OCI-LY1 (cell line): ENCODE data around the gene MKRN2.
"Not testable (repeated sequence)": the region's sequence is repeated elsewhere in the genome, so short reads cannot be mapped to it uniquely, and the experiment has no call there.

Experiments
- H2AFZ ChIP-seq: fragments of 200-600 bp; sonication (generic), shearing (Covaris generic); 2 replicates; pipeline ENCODE4 v1.6.0; 2014; ENCODE audit warnings: antibody characterized with exemption, mild to moderate bottlenecking, low read length
- H3F3A ChIP-seq: fragments of 200-600 bp; sonication (generic), shearing (Covaris generic); 2 replicates; pipeline ENCODE4 v1.6.0; 2014; ENCODE audit warnings: mild to moderate bottlenecking, antibody characterized with exemption, low read length, moderate library complexity; ENCODE audit not compliant: insufficient read depth
- H3K27ac ChIP-seq: fragments of 200-600 bp; sonication (generic); 2 replicates; pipeline ENCODE4 v1.5.1; 2014; ENCODE audit warnings: low read length, mixed run types, mild to moderate bottlenecking, low read depth; ENCODE audit not compliant: poor library complexity, severe bottlenecking
- H3K27me3 ChIP-seq: fragments of 200-600 bp; sonication (generic); 2 replicates; pipeline ENCODE4 v1.6.0; 2014; ENCODE audit warnings: antibody characterized with exemption, mild to moderate bottlenecking, low read length, moderate library complexity; ENCODE audit not compliant: insufficient read depth
- H3K36me3 ChIP-seq: fragments of 200-600 bp; sonication (generic); 2 replicates; pipeline ENCODE4 v1.6.1; 2014; ENCODE audit warnings: mild to moderate bottlenecking, antibody characterized with exemption, low read length, moderate library complexity, mixed read lengths; ENCODE audit not compliant: insufficient read depth
- H3K4me1 ChIP-seq: fragments of 200-600 bp; sonication (generic); 2 replicates; pipeline ENCODE4 v1.5.1; 2014; ENCODE audit warnings: mild to moderate bottlenecking, low read length, moderate library complexity; ENCODE audit not compliant: insufficient read depth, severe bottlenecking
- H3K4me2 ChIP-seq: fragments of 200-600 bp; sonication (generic), shearing (Covaris generic); 2 replicates; pipeline ENCODE4 v1.6.1; 2014; ENCODE audit warnings: low read length
- H3K4me3 ChIP-seq: fragments of 200-600 bp; sonication (generic); 2 replicates; pipeline ENCODE4 v1.5.1; 2014; ENCODE audit warnings: low read length, low read depth, mild to moderate bottlenecking, mixed read lengths; ENCODE audit not compliant: poor library complexity, severe bottlenecking
- H3K79me2 ChIP-seq: fragments of 200-600 bp; shearing (Covaris generic); 2 replicates; pipeline ENCODE4 v1.6.1; 2016; ENCODE audit warnings: mixed run types, low read length, mixed read lengths; ENCODE audit not compliant: insufficient read depth
- H3K9ac ChIP-seq: fragments of 200-600 bp; sonication (generic), shearing (Covaris generic); 2 replicates; pipeline ENCODE4 v1.6.1; 2014; ENCODE audit warnings: mild to moderate bottlenecking, low read length, mixed read lengths
- H3K9me2 ChIP-seq: fragments of 200-600 bp; sonication (generic), shearing (Covaris generic); 2 replicates; pipeline ENCODE4 v1.6.1; 2014; ENCODE audit warnings: low read depth, mild to moderate bottlenecking, low read length, mixed read lengths
- H3K9me3 ChIP-seq: fragments of 200-600 bp; shearing (Covaris generic); 2 replicates; pipeline ENCODE4 v1.6.1; 2014; ENCODE audit warnings: low read length, mixed read lengths
- H4K20me1 ChIP-seq: fragments of 200-600 bp; sonication (generic), shearing (Covaris generic); 2 replicates; pipeline ENCODE4 v1.6.0; 2016; ENCODE audit warnings: mild to moderate bottlenecking, low read length; ENCODE audit not compliant: insufficient read depth
- EZH2 ChIP-seq: fragments of 200-600 bp; sonication (generic), shearing (Covaris generic); IDR thresholded peaks from 2 replicates; pipeline ENCODE4 v1.8.0; 2017; ENCODE audit warnings: borderline replicate concordance, mixed run types, mild to moderate bottlenecking, antibody characterized with exemption, low read length, moderate library complexity, mixed read lengths
- TF ChIP-seq, protein P1 (sequence below): fragments of 200-600 bp; sonication (generic), shearing (Covaris generic); IDR thresholded peaks from 2 replicates; pipeline ENCODE4 v1.5.1; 2017; ENCODE audit warnings: mild to moderate bottlenecking, antibody characterized with exemption, low read length, moderate library complexity, mixed read lengths

MKRN2 gene

DNA sequence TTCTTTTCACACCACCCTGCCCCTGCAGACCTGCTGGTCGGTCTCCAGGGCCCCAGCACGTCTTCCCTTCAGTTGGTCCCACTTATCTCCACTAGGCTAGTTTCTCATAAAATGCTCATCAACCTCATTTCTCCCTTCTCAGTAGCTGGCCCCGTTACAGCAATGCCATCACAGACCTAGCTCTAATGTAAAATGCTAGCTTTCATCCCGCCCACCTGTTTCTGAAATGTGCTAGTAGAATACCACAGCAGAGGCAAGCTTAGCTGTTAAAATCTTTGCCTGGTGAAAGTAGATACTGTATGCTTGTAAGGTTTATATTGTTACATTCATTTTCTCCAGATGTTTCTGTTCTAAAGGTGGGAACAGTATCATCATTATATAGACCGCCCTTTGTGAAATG lies 24.7 kb upstream of the MKRN2 start:
- no peak overlapping the region for H3K9ac ChIP-seq
- H2AFZ ChIP-seq, result no peak overlapping the region
- H3K36me3 ChIP-seq, result peaks cover 40% of the 10 kb centered on the region
- no peak overlapping the region for H3K4me3 ChIP-seq
- H3K27me3 ChIP-seq, result no peaks in the 10 kb centered on the region
- no peak overlapping the region for H3K27ac ChIP-seq
- H4K20me1 ChIP-seq, result no peaks in the 10 kb centered on the region
- H3K9me3 ChIP-seq, result no peaks in the 10 kb centered on the region
- H3K79me2 ChIP-seq, result no peaks in the 10 kb centered on the region
- no peaks in the 10 kb centered on the region; the same call in 1 of the 2 replicates for H3F3A ChIP-seq
- H3K4me1 ChIP-seq, result no peaks in the 10 kb centered on the region
- no peak for TF ChIP-seq EZH2
- TF ChIP-seq, protein P1, sequence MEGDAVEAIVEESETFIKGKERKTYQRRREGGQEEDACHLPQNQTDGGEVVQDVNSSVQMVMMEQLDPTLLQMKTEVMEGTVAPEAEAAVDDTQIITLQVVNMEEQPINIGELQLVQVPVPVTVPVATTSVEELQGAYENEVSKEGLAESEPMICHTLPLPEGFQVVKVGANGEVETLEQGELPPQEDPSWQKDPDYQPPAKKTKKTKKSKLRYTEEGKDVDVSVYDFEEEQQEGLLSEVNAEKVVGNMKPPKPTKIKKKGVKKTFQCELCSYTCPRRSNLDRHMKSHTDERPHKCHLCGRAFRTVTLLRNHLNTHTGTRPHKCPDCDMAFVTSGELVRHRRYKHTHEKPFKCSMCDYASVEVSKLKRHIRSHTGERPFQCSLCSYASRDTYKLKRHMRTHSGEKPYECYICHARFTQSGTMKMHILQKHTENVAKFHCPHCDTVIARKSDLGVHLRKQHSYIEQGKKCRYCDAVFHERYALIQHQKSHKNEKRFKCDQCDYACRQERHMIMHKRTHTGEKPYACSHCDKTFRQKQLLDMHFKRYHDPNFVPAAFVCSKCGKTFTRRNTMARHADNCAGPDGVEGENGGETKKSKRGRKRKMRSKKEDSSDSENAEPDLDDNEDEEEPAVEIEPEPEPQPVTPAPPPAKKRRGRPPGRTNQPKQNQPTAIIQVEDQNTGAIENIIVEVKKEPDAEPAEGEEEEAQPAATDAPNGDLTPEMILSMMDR, result no peak
- no peak overlapping the region for H3K4me2 ChIP-seq
- H3K9me2 ChIP-seq, result no peaks in the 10 kb centered on the region

DNA sequence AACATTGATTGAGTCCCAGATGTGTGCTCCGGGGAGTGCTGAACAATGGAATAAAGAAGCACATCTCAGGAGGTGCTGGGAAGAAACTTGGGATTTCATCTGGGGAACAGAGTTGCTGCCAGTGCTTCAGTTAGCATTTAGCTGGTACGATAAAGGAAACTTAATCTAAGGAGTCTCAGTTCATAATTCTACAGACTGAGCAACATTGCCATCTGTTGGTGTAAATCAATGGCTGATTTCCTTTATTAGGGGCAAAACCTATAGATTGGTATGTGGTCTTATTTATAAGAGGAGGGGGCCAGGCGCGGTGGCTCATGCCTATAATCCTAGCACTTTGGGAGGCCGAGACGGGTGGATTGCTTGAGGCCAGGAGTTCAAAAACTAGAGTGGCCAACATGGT lies 20.5 kb upstream of the MKRN2 start:
- Histone ChIP-seq H3K27me3 (no peaks in the 10 kb centered on the region), H3K36me3 (peaks cover 20% of the 10 kb centered on the region), H3K9ac (no peak overlapping the region), H3F3A (no peaks in the 10 kb centered on the region; the same call in 1 of the 2 replicates), H2AFZ (no peak overlapping the region), H3K4me1 (no peaks in the 10 kb centered on the region), H3K27ac (no peak overlapping the region), H3K4me3 (no peak overlapping the region), H3K9me2 (no peaks in the 10 kb centered on the region), H3K4me2 (no peak overlapping the region), H3K79me2 (no peaks in the 10 kb centered on the region), H3K9me3 (no peaks in the 10 kb centered on the region), H4K20me1 (no peaks in the 10 kb centered on the region)
- TF ChIP-seq EZH2, result no peak
- TF ChIP-seq, protein P1, result no peak

DNA sequence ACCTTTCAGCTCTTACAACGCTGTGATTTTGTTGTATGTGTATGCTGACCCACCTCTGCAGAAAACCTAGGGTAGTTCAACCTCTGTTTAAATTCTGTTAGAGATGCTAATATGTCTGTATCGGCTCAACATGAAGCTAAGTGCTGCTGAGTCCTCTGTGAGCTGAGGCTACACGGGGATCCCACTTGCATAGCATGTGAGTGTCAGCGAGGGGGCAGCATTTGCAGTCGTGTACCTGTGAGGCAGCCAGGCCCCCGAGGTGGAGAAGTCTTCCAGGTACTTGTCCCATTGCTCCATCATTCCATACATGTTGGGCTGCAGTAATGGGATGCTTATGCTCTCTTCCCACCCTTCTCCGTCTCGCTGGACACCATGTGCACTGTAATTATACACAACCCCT lies 15.3 kb upstream of the MKRN2 start:
- Histone ChIP-seq H2AFZ (no peak overlapping the region), H3K79me2 (no peaks in the 10 kb centered on the region), H4K20me1 (no peaks in the 10 kb centered on the region), H3K9me2 (no peaks in the 10 kb centered on the region), H3K4me1 (no peaks in the 10 kb centered on the region), H3F3A (no peaks in the 10 kb centered on the region), H3K4me3 (no peak overlapping the region), H3K27me3 (no peaks in the 10 kb centered on the region), H3K9ac (no peak overlapping the region), H3K36me3 (no peaks in the 10 kb centered on the region), H3K9me3 (no peaks in the 10 kb centered on the region), H3K4me2 (no peak overlapping the region), H3K27ac (no peak overlapping the region)
- TF ChIP-seq EZH2, result no peak
- TF ChIP-seq, protein P1, result peak; percentile 36; the same call in 1 of the 2 replicates

DNA sequence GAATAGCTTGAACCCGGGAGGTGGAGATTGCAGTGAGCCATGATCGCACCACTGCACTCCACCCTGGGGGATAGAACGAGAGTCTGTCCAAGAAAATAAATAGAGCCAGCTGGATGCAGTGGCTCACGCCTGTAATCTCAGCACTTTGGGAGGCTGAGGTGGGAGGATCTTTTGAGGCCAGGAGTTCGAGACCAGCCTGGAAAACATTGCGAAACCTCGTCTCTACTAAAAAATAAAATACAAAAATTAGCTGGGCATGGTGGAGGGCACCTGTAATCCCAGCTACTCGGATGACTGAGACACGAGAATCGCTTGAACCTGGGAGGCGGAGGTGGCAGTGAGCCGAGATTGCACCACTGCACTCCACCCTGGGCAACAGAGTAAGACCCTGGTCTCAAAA lies 13.4 kb upstream of the MKRN2 start:
- H3K27me3 ChIP-seq, H3K4me1 ChIP-seq, H3K4me3 ChIP-seq, H4K20me1 ChIP-seq, H3K4me2 ChIP-seq, H3K36me3 ChIP-seq, H3F3A ChIP-seq, H3K27ac ChIP-seq, H3K9me2 ChIP-seq, H3K79me2 ChIP-seq, H2AFZ ChIP-seq, H3K9me3 ChIP-seq, H3K9ac ChIP-seq: not testable (repeated sequence)
